NB4 (cell line): ENCODE data around the gene SPECC1L.

Source experiments
- DNase-seq: peaks from one replicate; pipeline ENCODE4 v3.0.0; 2010; ENCODE audit warnings: low read depth
- H3K4me3 ChIP-seq: one replicate; pipeline ENCODE4 v1.5.1; 2011; ENCODE audit warnings: mild to moderate bottlenecking, low read depth, low read length, moderate library complexity
- CTCF ChIP-seq: IDR thresholded peaks from one replicate; pipeline ENCODE4 v1.5.1; 2012; ENCODE audit warnings: low read depth, low read length
- MAX ChIP-seq: IDR thresholded peaks from 2 replicates; pipeline ENCODE4 v1.6.1; 2011; ENCODE audit warnings: low read depth, low read length
- MYC ChIP-seq: IDR thresholded peaks from 2 replicates; pipeline ENCODE4 v1.6.1; 2011; ENCODE audit warnings: low read depth, low read length
- POLR2A ChIP-seq: IDR thresholded peaks from 2 replicates; pipeline ENCODE4 v1.6.1; 2011; ENCODE audit warnings: mild to moderate bottlenecking; ENCODE audit not compliant: insufficient read length; ENCODE audit errors: extremely low read depth

Gene SPECC1L

GRCh38 chr22:24427500-24428164 is 157.0 kb downstream of the SPECC1L start, which contains the start of gene ADORA2A:
TSS of gene ADORA2A (plus strand) at chr22:24427599. CDS start at chr22:24433405, 5,806 bp downstream.
- DNase-seq = peak; percentile 77

GRCh38 chr22:24428751-24429410 is 158.2 kb downstream of the SPECC1L start:
- no peak overlapping the region for H3K4me3 ChIP-seq
- no peak for DNase-seq
- TF ChIP-seq MAX (no peak), CTCF (no peak), MYC (no peak), POLR2A (no peak)

More at GRCh38 chr22:24427500-24428164, 157.0 kb downstream of the SPECC1L start, which contains the start of gene ADORA2A:
- TF ChIP-seq POLR2A (no peak), CTCF (no peak), MAX (no peak), MYC (no peak)
- no peak within 1 kb of the TSS for H3K4me3 ChIP-seq

GRCh38 chr22:24429411-24430365 is 159.1 kb downstream of the SPECC1L start:
- peak; percentile 76 for DNase-seq
- no peak overlapping the region for H3K4me3 ChIP-seq
- TF ChIP-seq POLR2A (no peak), MAX (no peak), CTCF (no peak), MYC (no peak)

GRCh38 chr22:24430431-24431308 is 160.0 kb downstream of the SPECC1L start:
- no peak for DNase-seq
- TF ChIP-seq MYC (no peak), MAX (no peak), CTCF (no peak), POLR2A (no peak)
- no peak overlapping the region for H3K4me3 ChIP-seq
